Muscle of leg (tissue), 11 donors: ENCODE results near the gene GPR162. TPM values are rescaled to one million over a fixed set of nuclear protein-coding genes. Genes with fewer than 3 reads are reported as not detected.
A peak's percentile ranks its signal among the peaks of the same experiment; 100 is the strongest.

Experiments
- DNase-seq: peaks from one replicate; pipeline ENCODE4 v3.0.0; 2013
- H3K27ac ChIP-seq: one replicate; pipeline ENCODE4 v1.5.1; 2013; ENCODE audit warnings: mild to moderate bottlenecking, low read length, control low read depth
- H3K27me3 ChIP-seq: one replicate; pipeline ENCODE4 v1.6.1; 2013; ENCODE audit warnings: low read length; ENCODE audit not compliant: control insufficient read depth, insufficient read depth
- H3K36me3 ChIP-seq: one replicate; pipeline ENCODE4 v1.6.1; 2013; ENCODE audit warnings: low read length; ENCODE audit not compliant: control insufficient read depth, insufficient read depth
- H3K4me1 ChIP-seq: one replicate; pipeline ENCODE4 v1.6.1; 2013; ENCODE audit warnings: low read length; ENCODE audit not compliant: control insufficient read depth, insufficient read depth
- H3K4me3 ChIP-seq: one replicate; pipeline ENCODE4 v1.5.1; 2013; ENCODE audit warnings: low read length, control low read depth
- H3K9me3 ChIP-seq: replicated peaks from 2 replicates; pipeline ENCODE4 v1.6.1; 2013; ENCODE audit warnings: low read depth, low read length; ENCODE audit not compliant: control insufficient read depth
- WGBS: methylation state at CpG from one replicate; pipeline ENCODE4 v1.1.5; 2013; ENCODE audit warnings: missing lambda C conversion rate; ENCODE audit not compliant: insufficient coverage; 5-methylcytosine and 5-hydroxymethylcytosine counted together
- polyA plus RNA-seq, 8 donors: library from polyadenylated mRNA; unstranded; fragments of 120-200 nt; gene quantifications; one replicate each; pipeline versions ENCODE4 v1.2.1 to v1.2.3, GENCODE V29; 2013; ENCODE audit warnings: inconsistent platforms in 1 of 8, low replicate concordance in 1 of 8; ENCODE audit not compliant: insufficient read length in 8 of 8, insufficient read depth in 1 of 8
- total RNA-seq: library from RNA; stranded (reverse); fragments of 120-200 nt; gene quantifications from one replicate; pipeline ENCODE4 v1.2.4, GENCODE V29; 2013

Gene GPR162
- total and polyA plus RNA-seq, 9 donors: 11.3 to 27.3 (median 18.9) TPM

DNA sequence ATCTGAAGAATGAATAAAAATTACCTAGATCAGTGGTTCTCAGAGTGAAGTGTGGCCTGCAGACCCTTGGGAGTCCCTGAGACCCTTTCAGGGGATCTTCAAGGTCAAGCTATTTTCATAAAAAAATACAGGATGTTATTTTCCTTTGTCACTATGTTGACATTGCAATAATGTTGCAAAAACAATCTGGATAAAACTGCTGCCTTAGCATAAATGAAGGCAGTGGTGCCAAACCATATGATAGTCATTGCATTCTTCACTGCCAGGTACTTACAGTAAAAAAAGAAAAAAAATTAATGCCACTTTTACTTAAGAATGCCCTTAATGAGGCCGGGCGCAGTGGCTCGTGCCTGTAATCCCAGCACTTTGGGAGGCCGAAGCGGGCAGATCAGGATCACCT is 34.3 kb upstream of the GPR162 start:
- no peaks in the 10 kb centered on the region for H3K9me3 ChIP-seq
- H3K27me3 ChIP-seq: no peaks in the 10 kb centered on the region
- peaks cover 11% of the 10 kb centered on the region for H3K4me1 ChIP-seq
- no peaks in the 10 kb centered on the region for H3K36me3 ChIP-seq
- no peak overlapping the region for H3K27ac ChIP-seq
- 87% methylated on average over 5 of the region's 5 CpGs for WGBS
- no peak overlapping the region for H3K4me3 ChIP-seq
- no peak for DNase-seq

DNA sequence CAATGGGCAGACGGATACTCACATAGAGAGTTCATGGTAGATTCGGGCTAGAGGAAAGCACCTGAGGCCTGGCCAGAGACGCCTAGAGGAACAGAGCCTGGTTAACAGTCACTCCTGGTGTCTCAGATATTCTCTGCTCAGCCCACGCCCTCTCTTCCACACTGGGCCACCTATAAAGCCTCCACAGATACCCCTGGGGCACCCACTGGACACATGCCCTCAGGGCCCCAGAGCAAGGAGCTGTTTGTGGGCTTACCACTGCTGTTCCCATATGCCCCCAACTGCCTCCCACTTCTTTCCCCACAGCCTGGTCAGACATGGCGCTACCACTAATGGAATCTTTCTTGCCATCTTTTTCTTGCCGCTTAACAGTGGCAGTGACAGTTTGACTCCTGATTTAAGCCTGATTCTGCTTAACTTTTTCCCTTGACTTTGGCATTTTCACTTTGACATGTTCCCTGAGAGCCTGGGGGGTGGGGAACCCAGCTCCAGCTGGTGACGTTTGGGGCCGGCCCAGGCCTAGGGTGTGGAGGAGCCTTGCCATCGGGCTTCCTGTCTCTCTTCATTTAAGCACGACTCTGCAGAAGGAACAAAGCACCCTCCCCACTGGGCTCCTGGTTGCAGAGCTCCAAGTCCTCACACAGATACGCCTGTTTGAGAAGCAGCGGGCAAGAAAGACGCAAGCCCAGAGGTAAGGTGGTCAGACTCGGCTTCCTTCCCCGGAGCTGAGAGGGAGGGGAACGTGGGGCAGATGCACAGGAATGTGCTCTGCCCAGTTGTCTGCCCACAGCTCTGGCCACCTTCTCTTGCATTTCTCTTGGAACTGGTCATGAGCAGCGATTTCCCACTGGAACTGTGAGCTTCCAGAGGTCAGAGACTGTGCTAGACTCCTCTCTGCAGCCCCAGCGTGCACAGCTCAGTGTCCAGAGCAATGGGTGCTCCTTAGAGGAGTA is 32.4 kb upstream of the GPR162 start, which contains the start of gene CD4:
TSS of gene CD4 (plus strand) at position 557 of the 953 bp plus-strand sequence. CDS start 10,611 bp downstream, outside the sequence.
- no peaks in the 10 kb centered on the region for H3K36me3 ChIP-seq
- H3K9me3 ChIP-seq: no peaks in the 10 kb centered on the region
- peak; percentile 81 for DNase-seq
- peaks cover 18% of the 10 kb centered on the region for H3K4me1 ChIP-seq
- 62% methylated on average over 14 of the region's 18 CpGs for WGBS
- H3K27ac ChIP-seq: peak within 1 kb of the TSS; percentile 42
- H3K27me3 ChIP-seq: no peaks in the 10 kb centered on the region
- H3K4me3 ChIP-seq: peak within 1 kb of the TSS; percentile 28

DNA sequence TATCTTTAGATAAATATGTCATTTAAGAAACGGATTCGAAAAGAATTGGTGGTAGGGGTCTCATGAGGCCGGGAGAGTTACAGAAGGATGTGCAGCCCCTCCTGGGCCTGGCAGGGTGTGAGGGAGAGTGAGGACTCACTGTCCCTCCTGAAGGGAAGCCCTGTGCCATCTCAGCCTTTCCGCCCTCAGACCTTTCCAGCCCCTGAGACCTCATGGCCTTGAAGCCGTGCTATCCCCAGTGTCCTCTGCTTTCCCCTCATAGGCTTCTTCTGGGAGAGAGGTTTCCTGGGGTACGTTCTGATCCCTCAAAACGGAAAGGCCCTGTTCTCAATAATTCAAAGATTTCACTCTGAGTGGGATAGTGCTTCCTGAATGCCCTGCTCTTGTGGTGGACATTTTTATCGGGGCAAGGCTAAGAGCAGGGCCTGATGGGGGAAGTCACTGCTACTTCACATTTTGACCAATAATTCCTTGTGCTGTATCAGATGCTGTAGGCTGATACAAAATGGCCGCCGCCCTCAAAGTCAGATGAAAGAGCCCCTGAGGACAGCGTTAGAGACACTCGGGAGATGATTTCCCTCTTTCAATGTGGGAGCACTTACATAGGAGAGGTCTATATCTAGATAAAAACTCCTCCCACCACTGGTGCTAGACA is 31.0 kb upstream of the GPR162 start:
- DNase-seq: no peak
- Histone ChIP-seq H3K36me3 (no peaks in the 10 kb centered on the region), H3K9me3 (no peaks in the 10 kb centered on the region), H3K27me3 (no peaks in the 10 kb centered on the region), H3K27ac (no peak overlapping the region), H3K4me3 (no peak overlapping the region), H3K4me1 (peaks cover 18% of the 10 kb centered on the region)
- 80% methylated on average over 2 of the region's 12 CpGs for WGBS

DNA sequence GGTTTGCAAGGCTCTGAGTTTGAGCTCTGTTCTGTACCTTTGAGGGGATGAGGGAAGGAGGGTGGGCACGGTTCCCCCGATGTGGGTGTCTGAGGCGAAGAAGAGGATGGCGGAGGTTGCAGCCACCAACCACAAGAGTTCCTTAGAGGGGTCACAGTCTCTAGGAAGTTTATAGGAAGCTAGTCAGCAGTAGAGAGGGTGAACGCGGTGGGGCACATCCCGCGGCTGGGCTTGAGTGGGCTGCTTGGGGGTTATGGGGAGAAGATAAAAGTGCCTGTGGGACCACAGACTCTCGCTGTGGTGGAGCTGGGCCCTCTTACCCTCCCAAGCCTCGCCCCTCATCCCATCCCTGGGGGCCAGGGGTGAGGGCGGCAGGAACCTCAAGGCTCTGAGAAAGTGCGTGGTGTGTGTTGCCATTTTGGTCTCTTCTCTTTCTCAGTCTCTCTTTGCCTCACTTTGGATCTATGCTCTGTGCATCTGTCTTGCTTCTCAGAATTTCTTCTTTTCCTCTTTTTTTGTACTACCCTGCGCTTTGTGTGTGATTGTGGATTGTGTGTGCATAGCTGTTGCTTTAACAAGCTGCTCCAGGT is 29.6 kb upstream of the GPR162 start:
- H3K36me3 ChIP-seq: no peaks in the 10 kb centered on the region
- no peak overlapping the region for H3K4me3 ChIP-seq
- no peaks in the 10 kb centered on the region for H3K9me3 ChIP-seq
- no peak for DNase-seq
- peak overlapping the region; percentile 47 for H3K27ac ChIP-seq
- H3K4me1 ChIP-seq: peaks cover 18% of the 10 kb centered on the region
- 92% methylated on average over 6 of the region's 13 CpGs for WGBS
- H3K27me3 ChIP-seq: peaks cover 3% of the 10 kb centered on the region

DNA sequence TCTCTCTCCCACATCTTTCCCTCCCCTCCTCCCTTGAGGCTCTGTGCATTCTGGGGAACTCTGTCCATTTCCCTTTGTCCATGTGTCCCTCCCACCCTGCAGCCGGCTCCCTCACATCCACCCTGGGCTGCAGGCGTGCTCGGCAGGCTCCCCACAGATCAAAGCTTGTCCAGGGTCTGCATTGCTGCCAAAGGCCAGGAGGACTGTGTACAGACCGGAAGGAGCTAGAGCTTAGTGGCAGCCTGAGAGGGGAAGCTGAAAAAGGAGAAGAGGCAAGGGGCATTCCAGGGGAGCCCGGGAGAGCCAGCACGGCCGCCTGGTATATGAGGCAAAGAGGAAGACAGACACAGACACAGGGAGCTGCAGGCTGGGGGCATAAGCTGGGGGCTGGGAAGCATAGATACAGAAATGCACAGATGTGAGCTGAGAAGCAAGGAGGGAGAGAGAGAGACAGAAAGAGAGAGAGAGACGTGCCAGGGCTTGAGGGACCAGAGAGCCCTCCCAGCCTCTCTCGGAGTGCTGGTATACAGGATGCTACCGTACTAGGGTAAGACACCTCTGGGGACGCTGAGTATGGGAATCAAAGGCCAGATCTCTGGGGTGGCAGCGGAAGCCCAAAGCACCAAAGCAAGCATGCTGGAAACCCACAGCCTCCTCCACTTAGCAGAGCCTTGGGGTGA is 29.0 kb upstream of the GPR162 start:
- DNase-seq: peak; percentile 72
- no peaks in the 10 kb centered on the region for H3K9me3 ChIP-seq
- no peak overlapping the region for H3K4me3 ChIP-seq
- WGBS: 7% methylated on average over 11 of the region's 12 CpGs
- H3K27ac ChIP-seq: peak overlapping the region; percentile 47
- no peaks in the 10 kb centered on the region for H3K36me3 ChIP-seq
- peaks cover 18% of the 10 kb centered on the region for H3K4me1 ChIP-seq
- peaks cover 3% of the 10 kb centered on the region for H3K27me3 ChIP-seq

DNA sequence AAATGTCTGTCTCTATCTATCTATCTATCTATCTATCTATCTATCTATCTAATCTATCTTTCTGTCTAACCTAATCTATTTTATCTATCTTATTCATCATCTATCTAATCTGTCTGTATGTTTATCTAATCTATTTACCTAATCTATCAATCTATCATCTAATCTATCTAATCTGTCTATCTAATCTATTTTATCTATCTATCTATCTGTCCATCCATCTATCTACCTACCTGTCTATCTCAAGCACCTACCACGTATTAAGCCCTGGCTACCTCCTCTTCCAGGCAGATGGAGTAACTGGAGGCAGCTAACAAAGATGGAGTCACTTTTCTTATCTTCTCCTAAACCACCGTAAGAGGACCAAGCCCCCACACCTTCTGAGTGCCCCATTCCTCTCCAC is 26.5 kb upstream of the GPR162 start:
- Histone ChIP-seq H3K36me3 (no peaks in the 10 kb centered on the region), H3K27ac (no peak overlapping the region), H3K4me1 (peaks cover 14% of the 10 kb centered on the region), H3K27me3 (peaks cover 3% of the 10 kb centered on the region), H3K4me3 (no peak overlapping the region), H3K9me3 (no peaks in the 10 kb centered on the region)
- WGBS: no CpG with 5 or more reads among the region's 2 CpGs
- no peak for DNase-seq

DNA sequence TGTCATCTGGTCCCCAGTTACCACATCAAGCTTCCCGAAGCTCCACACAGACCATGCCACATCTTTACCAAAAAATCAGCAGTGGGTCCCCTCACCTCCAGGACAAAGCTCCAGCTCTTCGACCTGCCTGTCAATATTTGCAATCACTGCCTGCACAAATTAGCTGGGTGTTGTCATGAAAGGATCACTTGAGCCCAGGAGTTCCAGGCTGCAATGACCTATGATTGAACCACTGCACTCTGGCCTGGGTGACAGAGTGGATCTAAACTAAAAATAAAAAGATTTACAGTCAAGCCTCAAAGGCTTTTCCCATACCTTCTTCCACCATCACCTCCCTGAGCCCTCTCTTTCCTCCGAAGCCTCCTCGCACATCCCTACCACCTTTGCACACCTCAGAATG is 25.0 kb upstream of the GPR162 start:
- DNase-seq: no peak
- 100% methylated on average over 3 of the region's 4 CpGs for WGBS
- H3K4me3 ChIP-seq: no peak overlapping the region
- H3K27me3 ChIP-seq: peaks cover 3% of the 10 kb centered on the region
- peaks cover 14% of the 10 kb centered on the region for H3K4me1 ChIP-seq
- no peak overlapping the region for H3K27ac ChIP-seq
- H3K9me3 ChIP-seq: no peaks in the 10 kb centered on the region
- no peaks in the 10 kb centered on the region for H3K36me3 ChIP-seq

DNA sequence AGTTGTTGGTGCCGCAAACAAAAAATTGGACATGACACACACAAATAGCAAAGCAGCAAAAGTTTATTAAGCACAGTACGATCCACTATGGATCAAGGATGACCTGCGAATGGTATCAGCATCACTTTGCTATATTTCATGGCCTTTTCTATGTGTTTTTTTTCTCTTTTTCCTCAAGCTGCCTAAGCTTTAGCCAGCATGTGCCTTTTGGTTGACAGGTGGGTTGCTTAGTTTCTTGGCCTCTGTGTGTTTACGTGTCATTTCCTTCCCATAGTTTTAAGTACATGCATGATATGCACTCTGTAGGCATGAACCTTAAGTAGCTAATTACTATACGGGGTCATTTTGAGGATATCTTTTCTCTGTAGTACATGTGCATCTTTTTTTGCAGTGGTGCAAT is 22.5 kb upstream of the GPR162 start:
- H3K36me3 ChIP-seq: no peaks in the 10 kb centered on the region
- H3K4me3 ChIP-seq: no peak overlapping the region
- no peak overlapping the region for H3K27ac ChIP-seq
- H3K4me1 ChIP-seq: no peaks in the 10 kb centered on the region
- WGBS: 83% methylated on average over 2 of the region's 5 CpGs
- peaks cover 3% of the 10 kb centered on the region for H3K27me3 ChIP-seq
- no peak for DNase-seq
- no peaks in the 10 kb centered on the region for H3K9me3 ChIP-seq

DNA sequence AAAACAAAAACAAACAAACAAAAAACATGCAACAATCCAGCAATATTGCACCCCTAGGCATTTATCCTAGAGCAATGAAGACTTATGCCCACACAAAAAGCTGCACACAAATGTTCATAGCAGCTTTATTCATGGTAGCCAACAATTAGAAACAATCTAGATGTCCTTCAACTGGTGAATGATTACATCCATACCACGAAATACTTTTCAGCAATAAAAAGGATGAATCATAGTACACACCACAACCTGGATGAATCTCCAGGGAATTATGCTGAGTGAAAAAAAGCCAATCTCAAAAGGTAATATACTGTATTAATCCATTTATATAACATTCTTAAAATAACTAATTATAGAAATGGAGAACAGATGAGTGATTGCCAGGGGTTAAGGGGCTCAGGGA is 14.5 kb upstream of the GPR162 start:
- DNase-seq: no peak
- WGBS: no CpG with 5 or more reads among the region's 1 CpG

More for the DNA sequence above, 14.5 kb upstream of the GPR162 start:
- no peak overlapping the region for H3K4me3 ChIP-seq
- H3K27me3 ChIP-seq: peaks cover 2% of the 10 kb centered on the region
- H3K9me3 ChIP-seq: no peaks in the 10 kb centered on the region
- H3K4me1 ChIP-seq: no peaks in the 10 kb centered on the region
- H3K36me3 ChIP-seq: no peaks in the 10 kb centered on the region
- no peak overlapping the region for H3K27ac ChIP-seq
